B cell (primary cell): ENCODE data around the gene USH2A.

Source experiments
- EZH2 ChIP-seq: IDR thresholded peaks from 2 replicates; pipeline ENCODE4 v1.6.1; 2012; ENCODE audit warnings: borderline replicate concordance, low read depth, mild to moderate bottlenecking, moderate library complexity, low read length; ENCODE audit not compliant: insufficient read depth, poor library complexity, severe bottlenecking
- TF ChIP-seq, protein P1 (sequence below): fragments of 200-600 bp; IDR thresholded peaks from one replicate; pipeline ENCODE4 v1.8.0; 2022; ENCODE audit warnings: antibody characterized with exemption, mild to moderate bottlenecking

DNA sequence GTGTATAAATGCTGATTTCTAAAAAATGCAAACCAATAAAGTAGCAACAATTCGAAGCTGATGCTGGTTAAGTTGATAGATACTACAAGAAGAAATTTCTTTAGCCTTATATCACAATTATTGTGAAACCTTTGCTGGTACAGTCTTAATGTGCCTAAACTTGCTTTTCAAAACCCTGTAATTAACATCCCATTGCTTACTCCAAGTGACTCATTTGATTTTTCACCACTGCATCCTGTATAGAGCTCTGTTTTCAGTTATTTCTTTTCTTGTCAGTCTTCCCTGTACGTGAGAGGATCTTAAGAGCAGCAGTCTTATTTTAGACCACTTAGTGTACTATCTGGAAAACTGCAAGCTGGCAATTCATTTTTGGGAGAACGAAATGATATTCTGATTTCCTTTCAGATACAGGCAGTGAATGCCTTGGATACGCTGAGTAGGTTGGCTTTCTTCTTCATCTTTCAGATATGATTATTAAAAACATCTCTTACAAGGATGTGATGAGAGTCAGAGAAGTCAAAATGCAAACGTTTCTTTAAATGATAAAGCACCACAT lies 645.8 kb downstream of the USH2A start:
- TF ChIP-seq, protein P1, sequence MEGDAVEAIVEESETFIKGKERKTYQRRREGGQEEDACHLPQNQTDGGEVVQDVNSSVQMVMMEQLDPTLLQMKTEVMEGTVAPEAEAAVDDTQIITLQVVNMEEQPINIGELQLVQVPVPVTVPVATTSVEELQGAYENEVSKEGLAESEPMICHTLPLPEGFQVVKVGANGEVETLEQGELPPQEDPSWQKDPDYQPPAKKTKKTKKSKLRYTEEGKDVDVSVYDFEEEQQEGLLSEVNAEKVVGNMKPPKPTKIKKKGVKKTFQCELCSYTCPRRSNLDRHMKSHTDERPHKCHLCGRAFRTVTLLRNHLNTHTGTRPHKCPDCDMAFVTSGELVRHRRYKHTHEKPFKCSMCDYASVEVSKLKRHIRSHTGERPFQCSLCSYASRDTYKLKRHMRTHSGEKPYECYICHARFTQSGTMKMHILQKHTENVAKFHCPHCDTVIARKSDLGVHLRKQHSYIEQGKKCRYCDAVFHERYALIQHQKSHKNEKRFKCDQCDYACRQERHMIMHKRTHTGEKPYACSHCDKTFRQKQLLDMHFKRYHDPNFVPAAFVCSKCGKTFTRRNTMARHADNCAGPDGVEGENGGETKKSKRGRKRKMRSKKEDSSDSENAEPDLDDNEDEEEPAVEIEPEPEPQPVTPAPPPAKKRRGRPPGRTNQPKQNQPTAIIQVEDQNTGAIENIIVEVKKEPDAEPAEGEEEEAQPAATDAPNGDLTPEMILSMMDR, result no peak
- TF ChIP-seq EZH2, result no peak
